Measurements from ENCODE around the gene NELL1. TPM values are rescaled to one million over a fixed set of nuclear protein-coding genes. Genes with fewer than 3 reads are reported as not detected.

NELL1 gene
- total RNA-seq, 6 experiments from 2014 or later, result not detected

GRCh38 chr11:20931029-20931428, 261.6 kb downstream of the NELL1 start:
- DNase-seq, result no peak
- Mint-ChIP-seq H3K36me3 (ENCODE audit: low read depth) (peaks cover 5% of the 10 kb centered on the region; the same call in 1 of the 2 replicates), H3K27me3 (ENCODE audit: insufficient read depth) (no peaks in the 10 kb centered on the region; the same call in 1 of the 2 replicates), H3K4me3 (no peak overlapping the region), H3K4me1 (ENCODE audit: low read depth) (no peaks in the 10 kb centered on the region), H3K27ac (no peak overlapping the region), H3K9me3 (peaks cover 51% of the 10 kb centered on the region)
- no peak for TF ChIP-seq CTCF (IDR thresholded peaks at IDR 0.05)

- H3K27me3 Mint-ChIP-seq (ENCODE audit: insufficient read depth), result no peaks in the 10 kb centered on the region; the same call in 1 of the 2 replicates
- no peak for TF ChIP-seq CTCF (IDR thresholded peaks at IDR 0.05)
These were observed 263.7 kb downstream of the NELL1 start for GRCh38 chr11:20933086-20933485.

GRCh38 chr11:20933958-20934357, 264.6 kb downstream of the NELL1 start:
- no peak for DNase-seq
- Mint-ChIP-seq H3K4me3 (no peak overlapping the region), H3K27ac (no peak overlapping the region), H3K4me1 (ENCODE audit: low read depth) (no peaks in the 10 kb centered on the region), H3K9me3 (peaks cover 50% of the 10 kb centered on the region), H3K27me3 (ENCODE audit: insufficient read depth) (no peaks in the 10 kb centered on the region; the same call in 1 of the 2 replicates), H3K36me3 (ENCODE audit: low read depth) (peaks cover 5% of the 10 kb centered on the region; the same call in 1 of the 2 replicates)
- TF ChIP-seq CTCF (IDR thresholded peaks at IDR 0.05), result no peak

More at GRCh38 chr11:20933086-20933485, 263.7 kb downstream of the NELL1 start:
- Mint-ChIP-seq H3K36me3 (ENCODE audit: low read depth) (peaks cover 5% of the 10 kb centered on the region; the same call in 1 of the 2 replicates), H3K4me3 (no peak overlapping the region), H3K4me1 (ENCODE audit: low read depth) (no peaks in the 10 kb centered on the region), H3K27ac (no peak overlapping the region), H3K9me3 (peaks cover 47% of the 10 kb centered on the region)
- no peak for DNase-seq

GRCh38 chr11:20934516-20934915, 265.1 kb downstream of the NELL1 start:
- Mint-ChIP-seq H3K4me3 (no peak overlapping the region), H3K36me3 (ENCODE audit: low read depth) (peaks cover 5% of the 10 kb centered on the region; the same call in 1 of the 2 replicates), H3K9me3 (peaks cover 53% of the 10 kb centered on the region), H3K4me1 (ENCODE audit: low read depth) (no peaks in the 10 kb centered on the region), H3K27ac (no peak overlapping the region), H3K27me3 (ENCODE audit: insufficient read depth) (no peaks in the 10 kb centered on the region; the same call in 1 of the 2 replicates)
- DNase-seq, result no peak
- TF ChIP-seq CTCF (IDR thresholded peaks at IDR 0.05), result no peak

GRCh38 chr11:20937826-20938225, 268.4 kb downstream of the NELL1 start:
- no peak for DNase-seq
- no peak for TF ChIP-seq CTCF (IDR thresholded peaks at IDR 0.05)
- Mint-ChIP-seq H3K9me3 (peaks cover 60% of the 10 kb centered on the region), H3K4me3 (no peak overlapping the region), H3K27ac (no peak overlapping the region), H3K27me3 (ENCODE audit: insufficient read depth) (no peaks in the 10 kb centered on the region; the same call in 1 of the 2 replicates), H3K36me3 (ENCODE audit: low read depth) (peaks cover 5% of the 10 kb centered on the region; the same call in 1 of the 2 replicates), H3K4me1 (ENCODE audit: low read depth) (no peaks in the 10 kb centered on the region)
